Activated T-cell treated with anti-CD3 and anti-CD28 coated beads for 4 hours (primary cell): ENCODE results near the gene PINK1.
"Not testable (repeated sequence)": the region's sequence is repeated elsewhere in the genome, so short reads cannot be mapped to it uniquely, and the experiment has no call there.

Experiments
- DNase-seq: peaks from one replicate; pipeline ENCODE4 v3.0.0-alpha.2; 2020

Gene PINK1

GRCh38 chr1:20648946-20649345 is 15.7 kb downstream of the PINK1 start:
- DNase-seq, result no peak

GRCh38 chr1:20652300-20652699 is 19.0 kb downstream of the PINK1 start:
- DNase-seq, result no peak

- no peak for DNase-seq
Observed at GRCh38 chr1:20654104-20654690, 20.9 kb downstream of the PINK1 start.

GRCh38 chr1:20657024-20657423 is 23.8 kb downstream of the PINK1 start:
- DNase-seq, result no peak

- DNase-seq, result no peak
Observed at GRCh38 chr1:20658166-20658915, 25.1 kb downstream of the PINK1 start.

- no peak for DNase-seq
Observed at GRCh38 chr1:20660363-20660762, 27.1 kb downstream of the PINK1 start.

- DNase-seq, result no peak
Observed at GRCh38 chr1:20660847-20661206, 27.6 kb downstream of the PINK1 start.

- peak; percentile 82 for DNase-seq
Observed at GRCh38 chr1:20661207-20662109, 28.2 kb downstream of the PINK1 start, which contains the start of gene DDOST. TSS of gene DDOST (minus strand) at chr1:20661369. CDS start at chr1:20661350, 19 bp downstream.

GRCh38 chr1:20662110-20662475 is 28.8 kb downstream of the PINK1 start:
- DNase-seq, result no peak

GRCh38 chr1:20663365-20663764 is 30.1 kb downstream of the PINK1 start:
- DNase-seq, result no peak

GRCh38 chr1:20663969-20664715 is 30.9 kb downstream of the PINK1 start:
- no peak for DNase-seq

- no peak for DNase-seq
Observed at GRCh38 chr1:20665726-20666125, 32.5 kb downstream of the PINK1 start.

GRCh38 chr1:20666146-20666545 is 32.9 kb downstream of the PINK1 start:
- DNase-seq, result no peak

GRCh38 chr1:20666804-20667203 is 33.5 kb downstream of the PINK1 start:
- DNase-seq, result no peak

GRCh38 chr1:20668581-20668980 is 35.3 kb downstream of the PINK1 start:
- no peak for DNase-seq

GRCh38 chr1:20670936-20671335 is 37.7 kb downstream of the PINK1 start:
- DNase-seq, result no peak

- no peak for DNase-seq
Observed at GRCh38 chr1:20672265-20672632, 39.0 kb downstream of the PINK1 start.

GRCh38 chr1:20673626-20674025 is 40.4 kb downstream of the PINK1 start:
- DNase-seq, result not testable (repeated sequence)

- no peak for DNase-seq
Observed at GRCh38 chr1:20678599-20678998, 45.3 kb downstream of the PINK1 start.

GRCh38 chr1:20680269-20680668 is 47.0 kb downstream of the PINK1 start:
- DNase-seq, result no peak

GRCh38 chr1:20681999-20682398 is 48.7 kb downstream of the PINK1 start:
- DNase-seq, result no peak

- no peak for DNase-seq
Observed at GRCh38 chr1:20682571-20683236, 49.4 kb downstream of the PINK1 start.
